H1 (cell line): ENCODE measurements around the gene PODN. TPM values are rescaled to one million over a fixed set of nuclear protein-coding genes. Genes with fewer than 3 reads are reported as not detected.

Experiments
- CTCF ChIA-PET: fragments of 300-600 bp; sonication (Branson Sonifier 250); formaldehyde crosslinking; loops from one replicate; lab custom pipeline; 2021; ENCODE audit not compliant: partially characterized antibody; lab: Charles Lee
- POLR2A ChIA-PET: fragments of 300-600 bp; sonication (Branson Sonifier 250); formaldehyde crosslinking; loops from one replicate; lab custom pipeline; 2021; ENCODE audit warnings: inconsistent platforms; ENCODE audit not compliant: partially characterized antibody; lab: Charles Lee
- DNase-seq, 2 experiments: peaks; one replicate each; pipeline versions ENCODE4 v3.0.0 to v3.0.0-alpha.2; 2010 to 2022; ENCODE audit warnings: low spot score in 2 of 2, low read depth in 1 of 2, mixed read lengths in 1 of 2
- FAIRE-seq: peaks from 2 replicates; lab custom pipeline; 2011; peaks lifted over from hg19 to GRCh38; lab: Jason Lieb, UNC
- H2AFZ ChIP-seq: 2 replicates; pipeline ENCODE4 v1.8.1; 2012; ENCODE audit warnings: low read length, inconsistent platforms
- H2AK5ac ChIP-seq: 2 replicates; pipeline ENCODE4 v1.6.1; 2013; ENCODE audit warnings: low read depth, low read length
- H2BK120ac ChIP-seq: replicated peaks from 2 replicates; pipeline ENCODE3; 2013; ENCODE audit warnings: low read depth, low read length, inconsistent platforms
- H2BK12ac ChIP-seq: 2 replicates; pipeline ENCODE4 v1.6.1; 2013; ENCODE audit warnings: low read depth, low read length
- H2BK15ac ChIP-seq: 2 replicates; pipeline ENCODE4 v1.6.1; 2013; ENCODE audit warnings: low read length
- H2BK20ac ChIP-seq: 2 replicates; pipeline ENCODE4 v1.6.1; 2013; ENCODE audit warnings: low read length
- H2BK5ac ChIP-seq: 2 replicates; pipeline ENCODE4 v1.6.1; 2013; ENCODE audit warnings: low read depth, low read length
- H3K14ac ChIP-seq: 2 replicates; pipeline ENCODE4 v1.6.1; 2013; ENCODE audit warnings: inconsistent platforms; ENCODE audit not compliant: insufficient read length
- H3K18ac ChIP-seq: 2 replicates; pipeline ENCODE4 v1.6.1; 2013; ENCODE audit warnings: low read length; ENCODE audit errors: extremely low read depth
- H3K23ac ChIP-seq: 2 replicates; pipeline ENCODE4 v1.6.1; 2013; ENCODE audit warnings: inconsistent platforms; ENCODE audit not compliant: insufficient read length
- H3K23me2 ChIP-seq: 2 replicates; pipeline ENCODE4 v1.6.1; 2013; ENCODE audit warnings: low read depth, low read length
- H3K27ac ChIP-seq: 2 replicates; pipeline ENCODE4 v1.6.1; 2011; ENCODE audit warnings: low read depth, low read length, inconsistent platforms
- H3K27me3 ChIP-seq, 4 experiments: replicated peaks in 1 of 4; 1 replicate in 1 of 4; 2 replicates in 3 of 4; pipeline versions ENCODE4 v1.6.1 to v1.8.1; 2011 to 2013; ENCODE audit warnings: low read length in 3 of 4, mild to moderate bottlenecking in 3 of 4, inconsistent platforms in 2 of 4, mixed read lengths in 2 of 4, moderate library complexity in 1 of 4; ENCODE audit not compliant: control insufficient read depth in 3 of 4, insufficient read depth in 3 of 4; ENCODE audit errors: extremely low read depth in 1 of 4
- H3K36me3 ChIP-seq, 4 experiments: 2 replicates each; pipeline versions ENCODE4 v1.6.1 to v1.8.1; 2011 to 2013; ENCODE audit warnings: mild to moderate bottlenecking in 4 of 4, low read length in 3 of 4, moderate library complexity in 2 of 4, control low read depth in 1 of 4, inconsistent platforms in 1 of 4; ENCODE audit not compliant: insufficient read depth in 4 of 4, control insufficient read depth in 2 of 4
- H3K4ac ChIP-seq: replicated peaks from 2 replicates; pipeline ENCODE3; 2013; ENCODE audit warnings: low read length, low read depth, mixed read lengths, inconsistent platforms; ENCODE audit not compliant: insufficient read length
- H3K4me1 ChIP-seq, 4 experiments: replicated peaks in 1 of 4; 1 replicate in 1 of 4; 2 replicates in 3 of 4; pipeline versions ENCODE4 v1.6.1 to v1.8.1; 2011 to 2013; ENCODE audit warnings: low read length in 3 of 4, inconsistent platforms in 2 of 4, mixed read lengths in 1 of 4; ENCODE audit not compliant: insufficient read depth in 4 of 4, control insufficient read depth in 3 of 4
- H3K4me2 ChIP-seq, 2 experiments: 2 replicates each; pipeline versions ENCODE4 v1.6.1 to v1.8.1; 2011 to 2013; ENCODE audit warnings: low read depth in 2 of 2, low read length in 2 of 2, control low read depth in 1 of 2, inconsistent platforms in 1 of 2, mild to moderate bottlenecking in 1 of 2; ENCODE audit not compliant: insufficient read depth in 1 of 2
- H3K4me3 ChIP-seq, 4 experiments: fragments of 200-600, 300-600 bp in 1 of 4; sonication (generic), shearing (Covaris generic), sonication (Bioruptor Twin) in 1 of 4; 2 replicates each; pipeline versions ENCODE4 v1.5.1 to v1.8.1; 2011 to 2016; ENCODE audit warnings: low read length in 4 of 4, low read depth in 3 of 4, control low read depth in 2 of 4, inconsistent platforms in 2 of 4, mild to moderate bottlenecking in 2 of 4, mixed read lengths in 1 of 4, moderate library complexity in 1 of 4; ENCODE audit not compliant: insufficient read depth in 2 of 4; ENCODE audit errors: extremely low read depth in 1 of 4
- H3K56ac ChIP-seq: replicated peaks from 2 replicates; pipeline ENCODE3; 2013; ENCODE audit warnings: low read depth, mild to moderate bottlenecking, mixed read lengths, low read length, inconsistent platforms; ENCODE audit not compliant: insufficient read length
- H3K79me1 ChIP-seq: 2 replicates; pipeline ENCODE4 v1.6.1; 2013; ENCODE audit warnings: low read depth, low read length, control low read depth
- H3K79me2 ChIP-seq, 2 experiments: 2 replicates each; pipeline versions ENCODE4 v1.6.1 to v1.8.1; 2012 to 2013; ENCODE audit warnings: low read length in 2 of 2, mild to moderate bottlenecking in 2 of 2, inconsistent platforms in 1 of 2; ENCODE audit not compliant: insufficient read depth in 2 of 2, control insufficient read depth in 1 of 2
- H3K9ac ChIP-seq, 4 experiments: replicated peaks in 1 of 4; 1 replicate in 1 of 4; 2 replicates in 3 of 4; pipeline versions ENCODE4 v1.6.1 to v1.8.1; 2011 to 2013; ENCODE audit warnings: low read depth in 3 of 4, low read length in 3 of 4, control low read depth in 2 of 4, mild to moderate bottlenecking in 2 of 4, moderate library complexity in 2 of 4, inconsistent platforms in 1 of 4; ENCODE audit errors: extremely low read depth in 1 of 4
- H3K9me3 ChIP-seq, 2 experiments: 2 replicates each; pipeline versions ENCODE4 v1.6.1 to v1.8.1; 2012 to 2013; ENCODE audit warnings: mild to moderate bottlenecking in 2 of 2, moderate library complexity in 2 of 2, control low read depth in 1 of 2, inconsistent platforms in 1 of 2, low read depth in 1 of 2, low read length in 1 of 2, mixed read lengths in 1 of 2; ENCODE audit not compliant: insufficient read depth in 2 of 2
- H4K20me1 ChIP-seq, 2 experiments: replicated peaks in 1 of 2; 2 replicates each; pipeline versions ENCODE3 to v1.8.1; 2011 to 2013; ENCODE audit warnings: inconsistent platforms in 2 of 2, low read length in 2 of 2, mild to moderate bottlenecking in 1 of 2; ENCODE audit not compliant: insufficient read depth in 2 of 2, control insufficient read depth in 1 of 2
- H4K5ac ChIP-seq: 2 replicates; pipeline ENCODE4 v1.6.1; 2013; ENCODE audit warnings: low read length, low read depth, mixed read lengths, inconsistent platforms; ENCODE audit not compliant: insufficient read length
- H4K8ac ChIP-seq: 2 replicates; pipeline ENCODE4 v1.8.0; 2013; ENCODE audit warnings: mild to moderate bottlenecking, moderate library complexity, low read length, inconsistent platforms; ENCODE audit not compliant: insufficient read depth; ENCODE audit errors: extremely low read depth
- H4K91ac ChIP-seq: replicated peaks from 2 replicates; pipeline ENCODE3; 2013; ENCODE audit warnings: low read length, mixed read lengths, inconsistent platforms; ENCODE audit not compliant: insufficient read length
- NANOG ChIP-seq: IDR thresholded peaks from 2 replicates; pipeline ENCODE4 v1.6.1; 2011; ENCODE audit warnings: low read length, low read depth, mild to moderate bottlenecking, inconsistent platforms; ENCODE audit not compliant: insufficient read depth, poor library complexity, severe bottlenecking
- RFX5 ChIP-seq: IDR thresholded peaks from 2 replicates; pipeline ENCODE4 v1.6.1; 2011; ENCODE audit warnings: low read depth, low read length, improper control_type of control experiment, borderline replicate concordance
- SP2 ChIP-seq: IDR thresholded peaks from 2 replicates; pipeline ENCODE4 v1.6.1; 2012; ENCODE audit warnings: mild to moderate bottlenecking, low read length, inconsistent platforms
- TAF1 ChIP-seq: IDR thresholded peaks from 2 replicates; pipeline ENCODE4 v1.6.1; 2011; ENCODE audit warnings: mild to moderate bottlenecking, low read depth, low read length
- YY1 ChIP-seq: IDR thresholded peaks from 2 replicates; pipeline ENCODE4 v1.6.1; 2011; ENCODE audit warnings: low read depth, mild to moderate bottlenecking, low read length
- WGBS, 2 experiments: shearing (Covaris generic) in 1 of 2; methylation state at CpG; one replicate each; pipeline versions ENCODE4 v1.1.6 to v1.1.7; 2013 to 2015; ENCODE audit warnings: low lambda C conversion rate in 2 of 2, mixed read lengths in 2 of 2, inconsistent platforms in 1 of 2, low coverage in 1 of 2, missing lambda C conversion rate in 1 of 2; ENCODE audit not compliant: insufficient replicate concordance in 2 of 2, insufficient coverage in 1 of 2, insufficient read length in 1 of 2; ENCODE audit errors: extremely low coverage in 1 of 2, missing lambda C conversion rate in 1 of 2; 5-methylcytosine and 5-hydroxymethylcytosine counted together
- polyA plus RNA-seq, 7 experiments: library from polyadenylated mRNA; depleted of rRNA in 3 of 7; stranded (reverse) in 5 of 7; unstranded in 2 of 7; fragments of >200 nt in 5 of 7; fragments of 200-250 nt in 2 of 7; gene quantifications; 1 replicate in 5 of 7; 2 replicates in 1 of 7; 4 replicates in 1 of 7; pipeline versions ENCODE4 v1.2.1 to v1.2.3, GENCODE V29; 2011 to 2013; ENCODE audit warnings: missing spikeins in 2 of 7, mixed read lengths in 2 of 7
- total RNA-seq: library from RNA; stranded (reverse); fragmentation: NEBNext Ultra II Directional; extraction: Animal tissue kit (Norgen Biotek cat#: 25700); gene quantifications from 2 replicates; pipeline ENCODE4 v1.2.1, GENCODE V29; 2021

The PODN gene
- total and polyA plus RNA-seq, 2 of the 8 experiments (the other 6 are each of a cell fraction or from before 2014, with no cell fraction given) = 0.11 to 0.17 TPM

DNA sequence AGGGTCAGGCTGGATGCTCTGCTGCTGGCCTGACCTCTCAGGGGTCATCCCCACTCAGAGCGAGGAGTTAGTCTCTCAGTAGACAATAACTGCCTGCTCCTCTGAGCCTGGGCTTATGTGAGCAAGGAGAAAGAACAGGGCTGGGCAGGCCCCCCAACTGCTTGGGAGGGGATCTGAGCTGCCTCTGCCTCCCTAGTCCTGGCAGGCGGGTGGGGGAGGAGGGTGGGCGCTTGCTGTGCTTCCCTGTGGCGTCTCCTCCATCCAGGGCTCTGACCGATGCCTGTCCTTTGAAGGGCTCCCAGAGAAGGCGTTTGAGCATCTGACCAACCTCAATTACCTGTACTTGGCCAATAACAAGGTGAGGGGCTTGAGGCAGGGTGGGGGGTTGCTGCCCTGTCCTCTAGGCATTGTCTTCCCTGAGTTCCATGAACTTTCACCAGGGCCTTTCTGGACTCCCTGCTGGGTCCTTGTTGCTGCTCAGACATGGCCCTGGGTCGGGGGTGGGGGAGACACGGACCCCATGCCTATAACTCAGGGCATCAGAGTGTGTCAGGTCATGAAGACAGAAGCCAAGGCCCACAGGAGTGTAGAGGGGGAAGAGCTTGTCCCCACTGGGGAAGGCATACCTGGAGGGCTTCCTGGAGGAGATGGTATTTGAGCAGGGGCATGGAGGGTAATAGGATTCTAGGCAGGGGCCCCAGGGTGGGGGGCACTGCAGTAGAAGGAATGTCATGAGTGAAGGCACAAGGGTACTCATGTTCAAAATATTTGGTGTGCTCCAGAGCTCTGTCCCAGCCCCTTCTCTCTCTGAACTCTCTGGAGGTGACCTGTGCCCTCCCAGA is 12.5 kb downstream of the PODN start:
- H2BK120ac ChIP-seq = no peak overlapping the region
- ChIA-PET POLR2A (no interaction called here), CTCF (interaction anchor here (0.7 to 5.9 kb wide), 3 partner anchors 13 to 86 kb away, joined by 3 to 23 read pairs (median 3); no protein-coding TSS in a partner anchor)
- no peaks in the 10 kb centered on the region for H3K79me1 ChIP-seq
- H2BK12ac ChIP-seq = no peak overlapping the region
- H3K23ac ChIP-seq = no peak overlapping the region
- H3K14ac ChIP-seq = no peak overlapping the region
- no peak overlapping the region for H3K9ac ChIP-seq
- no peak for TF ChIP-seq NANOG
- no peak for TF ChIP-seq RFX5
- no peak for TF ChIP-seq TAF1
- no peak for TF ChIP-seq SP2
- no peak for TF ChIP-seq YY1
- H2BK20ac ChIP-seq = no peak overlapping the region
- H3K36me3 ChIP-seq = no peaks in the 10 kb centered on the region
- no peak overlapping the region for H4K8ac ChIP-seq
- H3K18ac ChIP-seq = no peak overlapping the region
- no peak for FAIRE-seq
- H4K5ac ChIP-seq = no peak overlapping the region
- WGBS, 2 experiments = 92% methylated on average over 3 of the region's 8 CpGs; no CpG with 5 or more reads in 1 of the 2 experiments
- H3K9me3 ChIP-seq = no peaks in the 10 kb centered on the region
- H3K27ac ChIP-seq = no peak overlapping the region
- no peak overlapping the region for H3K4me3 ChIP-seq
- H3K4me2 ChIP-seq = no peak overlapping the region
- no peak overlapping the region for H3K56ac ChIP-seq
- H2AK5ac ChIP-seq = no peak overlapping the region
- no peak overlapping the region for H2AFZ ChIP-seq
- peaks cover 2% of the 10 kb centered on the region; the same call in 1 of the 2 replicates for H3K23me2 ChIP-seq
- H3K4me1 ChIP-seq = peaks cover 0 to 4% (median 0%) of the 10 kb centered on the region in 4 experiments; a peak in 2 of 7 replicates
- no peaks in the 10 kb centered on the region for H3K27me3 ChIP-seq
- H4K20me1 ChIP-seq = no peaks in the 10 kb centered on the region
- H4K91ac ChIP-seq = no peak overlapping the region
- no peak overlapping the region for H3K4ac ChIP-seq
- DNase-seq = no peak
- H2BK15ac ChIP-seq = no peak overlapping the region; the same call in 1 of the 2 replicates
- no peaks in the 10 kb centered on the region for H3K79me2 ChIP-seq
- H2BK5ac ChIP-seq = no peak overlapping the region
